Endothelial cell of umbilical vein (primary cell): ENCODE data around the gene CYP4V2. TPM values are rescaled to one million over a fixed set of nuclear protein-coding genes. Genes with fewer than 3 reads are reported as not detected.
A peak's percentile ranks its signal among the peaks of the same experiment; 100 is the strongest.

ENCODE experiments used
- BruUV-seq: library from RNA; stranded (reverse); fragments of 400-500 nt; replicated peaks from 2 replicates; lab custom pipeline; 2021; lab: Mats Ljungman, UMichigan
- CTCF ChIA-PET: fragments of 300-600, 350-600 bp; sonication (Branson Sonifier 250); formaldehyde crosslinking; loops from one replicate; lab custom pipeline; 2021; ENCODE audit warnings: antibody characterized with exemption, inconsistent platforms; lab: Charles Lee
- POLR2A ChIA-PET: fragments of 300-600, 350-600 bp; sonication (Branson Sonifier 250); formaldehyde crosslinking; loops from one replicate; lab custom pipeline; 2021; ENCODE audit warnings: antibody characterized with exemption, inconsistent platforms; lab: Charles Lee
- DNase-seq: peaks from one replicate; pipeline ENCODE4 v3.0.0-alpha.2; 2011; ENCODE audit warnings: low read depth, low spot score
- FAIRE-seq: peaks from 2 replicates; lab custom pipeline; 2011; peaks lifted over from hg19 to GRCh38; lab: Jason Lieb, UNC
- H2AFZ ChIP-seq: 2 replicates; pipeline ENCODE4 v1.6.0; 2012; ENCODE audit warnings: low read depth, low read length, control low read depth, inconsistent platforms
- H3K27ac ChIP-seq: 2 replicates; pipeline ENCODE4 v1.5.1; 2011; ENCODE audit warnings: low read depth, mild to moderate bottlenecking, control low read depth, low read length, moderate library complexity; ENCODE audit not compliant: insufficient read depth
- H3K27me3 ChIP-seq, 2 experiments: 2 replicates each; pipeline versions ENCODE4 v1.6.0 to v1.6.1; 2011; ENCODE audit warnings: low read length in 2 of 2, mixed read lengths in 1 of 2; ENCODE audit not compliant: control insufficient read depth in 2 of 2, insufficient read depth in 2 of 2
- H3K36me3 ChIP-seq, 2 experiments: 2 replicates in 1 of 2; 3 replicates in 1 of 2; pipeline ENCODE4 v1.5.1; 2011; ENCODE audit warnings: low read length in 2 of 2, mild to moderate bottlenecking in 1 of 2, moderate library complexity in 1 of 2; ENCODE audit not compliant: control insufficient read depth in 2 of 2, insufficient read depth in 2 of 2; ENCODE audit errors: extremely low read depth in 1 of 2
- H3K4me1 ChIP-seq: 3 replicates; pipeline ENCODE4 v1.5.1; 2011; ENCODE audit warnings: mild to moderate bottlenecking, low read length; ENCODE audit not compliant: control insufficient read depth, insufficient read depth; ENCODE audit errors: extremely low read depth
- H3K4me2 ChIP-seq: 2 replicates; pipeline ENCODE4 v1.6.1; 2011; ENCODE audit warnings: low read length, control low read depth, mixed read lengths; ENCODE audit not compliant: insufficient read depth
- H3K4me3 ChIP-seq, 3 experiments: fragments of 200-600 bp in 1 of 3; sonication (generic), shearing (Covaris generic) in 1 of 3; replicated peaks in 1 of 3; 2 replicates each; pipeline ENCODE4 v1.5.1; 2011 to 2016; ENCODE audit warnings: control low read depth in 3 of 3, low read length in 3 of 3, mild to moderate bottlenecking in 2 of 3, inconsistent platforms in 1 of 3, low read depth in 1 of 3, moderate library complexity in 1 of 3; ENCODE audit not compliant: insufficient read depth in 1 of 3
- H3K79me2 ChIP-seq: 2 replicates; pipeline ENCODE4 v1.6.0; 2012; ENCODE audit warnings: low read length, inconsistent platforms; ENCODE audit not compliant: control insufficient read depth, insufficient read depth
- H3K9ac ChIP-seq: replicated peaks from 2 replicates; pipeline ENCODE3; 2011; ENCODE audit warnings: low read length, control low read depth; ENCODE audit not compliant: insufficient read depth; ENCODE audit errors: extremely low read depth
- H3K9me1 ChIP-seq: replicated peaks from 3 replicates; pipeline ENCODE4 v1.6.0; 2011; ENCODE audit warnings: mild to moderate bottlenecking, low read length; ENCODE audit not compliant: control insufficient read depth, insufficient read depth; ENCODE audit errors: extremely low read depth
- H3K9me3 ChIP-seq: replicated peaks from 2 replicates; pipeline ENCODE4 v1.5.1; 2012; ENCODE audit warnings: low read length, inconsistent platforms; ENCODE audit not compliant: control insufficient read depth, insufficient read depth
- H4K20me1 ChIP-seq: replicated peaks from 2 replicates; pipeline ENCODE3; 2011; ENCODE audit warnings: mild to moderate bottlenecking, low read length; ENCODE audit not compliant: control insufficient read depth, insufficient read depth; ENCODE audit errors: extremely low read depth
- CTCF ChIP-seq, 2 donors: IDR thresholded peaks; 1 replicate in 1 of 2; 2 replicates in 1 of 2; pipeline ENCODE4 v1.5.1; 2011; ENCODE audit warnings: low read length in 2 of 2, mild to moderate bottlenecking in 2 of 2, moderate library complexity in 2 of 2, control low read depth in 1 of 2, inconsistent platforms in 1 of 2, low read depth in 1 of 2; ENCODE audit not compliant: insufficient read depth in 1 of 2; ENCODE audit errors: extremely low read depth in 1 of 2
- EZH2 ChIP-seq: IDR thresholded peaks from 2 replicates; pipeline ENCODE4 v1.6.1; 2012; ENCODE audit warnings: borderline replicate concordance, low read depth, mild to moderate bottlenecking, moderate library complexity, low read length, inconsistent platforms; ENCODE audit not compliant: severe bottlenecking
- FOS ChIP-seq: IDR thresholded peaks from 2 replicates; pipeline ENCODE4 v1.6.1; 2011; ENCODE audit warnings: mild to moderate bottlenecking, low read length, moderate library complexity, borderline replicate concordance; ENCODE audit not compliant: insufficient read depth
- GATA2 ChIP-seq: IDR thresholded peaks from 2 replicates; pipeline ENCODE4 v1.7.0; 2011; ENCODE audit warnings: low read depth, mild to moderate bottlenecking, moderate library complexity, mixed read lengths, low read length; ENCODE audit not compliant: insufficient read length, insufficient read depth
- JUN ChIP-seq: IDR thresholded peaks from 2 replicates; pipeline ENCODE4 v1.6.1; 2011; ENCODE audit warnings: borderline replicate concordance, low read depth; ENCODE audit not compliant: insufficient read length, insufficient read depth
- MAX ChIP-seq: IDR thresholded peaks from 2 replicates; pipeline ENCODE4 v1.6.1; 2011; ENCODE audit not compliant: insufficient read depth, insufficient read length
- MYC ChIP-seq: IDR thresholded peaks from one replicate; pipeline ENCODE4 v1.6.1; 2011; ENCODE audit warnings: mild to moderate bottlenecking, low read depth, low read length
- POLR2A ChIP-seq: IDR thresholded peaks from 2 replicates; pipeline ENCODE4 v1.6.1; 2012; ENCODE audit warnings: low read depth, mild to moderate bottlenecking, control low read depth, low read length
- POLR2AphosphoS5 ChIP-seq: IDR thresholded peaks from 2 replicates; pipeline ENCODE4 v1.6.1; 2012; ENCODE audit warnings: low read depth, mild to moderate bottlenecking, control low read depth, low read length, moderate library complexity; ENCODE audit not compliant: insufficient read depth
- dilution Hi-C: fragments of 300-500 bp; cut with MboI; formaldehyde crosslinking; loops from one replicate; pipeline ENCODE4 v1.15.0; 2019; ENCODE audit warnings: low sequenced_read_pairs; ENCODE audit not compliant: extremely low pct_ligation_motif_present
- intact Hi-C: fragments of 100-400 bp; cut with micrococcal nuclease; formaldehyde crosslinking; loops from one replicate; pipeline ENCODE4 v1.10.0; 2022
- polyA plus RNA-seq, 4 experiments: library from polyadenylated mRNA; depleted of rRNA in 3 of 4; stranded (reverse) in 3 of 4; unstranded in 1 of 4; fragments of >200 nt; gene quantifications; 2 replicates each; pipeline versions ENCODE4 v1.2.1 to v1.2.3, GENCODE V29; 2011 to 2012; ENCODE audit warnings: missing spikeins in 1 of 4
- total RNA-seq: library from RNA; stranded (reverse); gene quantifications from 2 replicates; pipeline ENCODE4 v1.2.3, GENCODE V29; 2021

The CYP4V2 gene
- total and polyA plus RNA-seq, 2 donors (not counting 3 experiments of a cell fraction or from before 2014, with no cell fraction given), result 0.28 to 1.7 TPM

- dilution Hi-C loops (no loop called here), intact Hi-C loops (no loop called here)
- DNase-seq (peak; percentile 15), FAIRE-seq (no peak)
- BruUV-seq, result no TSS peak
- H2AFZ ChIP-seq, result no peak within 1 kb of the TSS
- no peak within 1 kb of the TSS for H3K4me3 ChIP-seq
- CTCF ChIA-PET, result no interaction called here
- no peaks in the 10 kb centered on the region for H3K4me1 ChIP-seq
- TF ChIP-seq MAX (no peak), MYC (no peak), EZH2 (no peak), CTCF (IDR thresholded peaks at IDR 0.05; ENCODE audit: extremely low read depth in 1 of 2, insufficient read depth in 1 of 2, low read depth in 1 of 2, low read length in 2 of 2) (no peak), FOS (no peak), POLR2AphosphoS5 (no peak), POLR2A (no peak), JUN (no peak), GATA2 (no peak)
- no peak within 1 kb of the TSS for H3K4me2 ChIP-seq
- POLR2A ChIA-PET, result no interaction called here
- H3K36me3 ChIP-seq, result no peaks in the 10 kb centered on the region
- no peaks in the 10 kb centered on the region for H3K9me3 ChIP-seq
- no peaks in the 10 kb centered on the region for H3K79me2 ChIP-seq
- no peaks in the 10 kb centered on the region for H3K9me1 ChIP-seq
- no peak within 1 kb of the TSS for H3K27ac ChIP-seq
- no peaks in the 10 kb centered on the region for H4K20me1 ChIP-seq
- H3K27me3 ChIP-seq, result no peaks in the 10 kb centered on the region
- H3K9ac ChIP-seq, result no peak within 1 kb of the TSS
Observed at GRCh38 chr4:186227221-186227620, 35.9 kb downstream of the CYP4V2 start, which contains the start of gene KLKB1. Gene KLKB1 (plus strand): TSS chr4:186227507. CDS start chr4:186228196, 689 bp downstream.
